ENCODE measurements around the gene ISX. TPM values are rescaled to one million over a fixed set of nuclear protein-coding genes. Genes with fewer than 3 reads are reported as not detected.
"Not testable (repeated sequence)": the region's sequence is repeated elsewhere in the genome, so short reads cannot be mapped to it uniquely, and the experiment has no call there.

Gene ISX
- total RNA-seq, 2 experiments from 2014 or later: not detected

- CTCF ChIA-PET: interaction anchor here (2.2 kb wide), 1 partner anchor 106 kb away, joined by 15 read pairs; no protein-coding TSS in a partner anchor
- no peaks in the 10 kb centered on the region for H3K4me1 Mint-ChIP-seq
- ATAC-seq: no peak
Observed at GRCh38 chr22:35043252-35043933, 22.6 kb upstream of the ISX start.

GRCh38 chr22:35043934-35044319 is 22.0 kb upstream of the ISX start:
- no peak overlapping the region for H3K27ac Mint-ChIP-seq
- ATAC-seq (no peak), DNase-seq (no peak)
- no peaks in the 10 kb centered on the region for H3K9me3 Mint-ChIP-seq (ENCODE audit: low read depth)
- CTCF ChIA-PET: interaction anchor here (2.2 kb wide), 1 partner anchor 106 kb away, joined by 15 read pairs; no protein-coding TSS in a partner anchor
- H3K4me1 Mint-ChIP-seq: no peaks in the 10 kb centered on the region
- no peak overlapping the region for H3K4me3 Mint-ChIP-seq
- no peaks in the 10 kb centered on the region for H3K27me3 Mint-ChIP-seq
- H3K36me3 Mint-ChIP-seq: no peaks in the 10 kb centered on the region

More at GRCh38 chr22:35043252-35043933, 22.6 kb upstream of the ISX start:
- H3K27me3 Mint-ChIP-seq: no peaks in the 10 kb centered on the region
- H3K36me3 Mint-ChIP-seq: no peaks in the 10 kb centered on the region
- no peak overlapping the region for H3K4me3 Mint-ChIP-seq
- no peak for DNase-seq
- H3K9me3 Mint-ChIP-seq (ENCODE audit: low read depth): no peaks in the 10 kb centered on the region
- H3K27ac Mint-ChIP-seq: no peak overlapping the region

GRCh38 chr22:35044607-35045390 is 21.2 kb upstream of the ISX start:
- Mint-ChIP-seq H3K27ac (no peak overlapping the region), H3K36me3 (no peaks in the 10 kb centered on the region), H3K27me3 (no peaks in the 10 kb centered on the region), H3K4me3 (no peak overlapping the region), H3K9me3 (ENCODE audit: low read depth) (no peaks in the 10 kb centered on the region), H3K4me1 (no peaks in the 10 kb centered on the region)
- ATAC-seq (no peak), DNase-seq (no peak)
- CTCF ChIA-PET: interaction anchor here (2.2 kb wide), 1 partner anchor 105 kb away, joined by 15 read pairs; no protein-coding TSS in a partner anchor

GRCh38 chr22:35045451-35045850 is 20.5 kb upstream of the ISX start:
- ATAC-seq (no peak), DNase-seq (no peak)
- CTCF ChIA-PET: no interaction called here

GRCh38 chr22:35046744-35047462 is 19.1 kb upstream of the ISX start:
- H3K27ac Mint-ChIP-seq: no peak overlapping the region
- no peaks in the 10 kb centered on the region for H3K36me3 Mint-ChIP-seq
- DNase-seq (no peak), ATAC-seq (no peak)
- CTCF ChIA-PET: no interaction called here
- H3K4me1 Mint-ChIP-seq: peaks cover 1% of the 10 kb centered on the region
- H3K27me3 Mint-ChIP-seq: no peaks in the 10 kb centered on the region
- H3K4me3 Mint-ChIP-seq: no peak overlapping the region
- H3K9me3 Mint-ChIP-seq (ENCODE audit: low read depth): no peaks in the 10 kb centered on the region

More at GRCh38 chr22:35045451-35045850, 20.5 kb upstream of the ISX start:
- Mint-ChIP-seq H3K27me3 (no peaks in the 10 kb centered on the region), H3K36me3 (no peaks in the 10 kb centered on the region), H3K4me1 (no peaks in the 10 kb centered on the region), H3K27ac (no peak overlapping the region), H3K4me3 (no peak overlapping the region), H3K9me3 (ENCODE audit: low read depth) (no peaks in the 10 kb centered on the region)

- H3K4me3 Mint-ChIP-seq; H3K36me3 Mint-ChIP-seq; CTCF ChIA-PET; H3K9me3 Mint-ChIP-seq (ENCODE audit: low read depth); H3K27ac Mint-ChIP-seq; H3K27me3 Mint-ChIP-seq; DNase-seq; ATAC-seq: not testable (repeated sequence)
- peaks cover 15% of the 10 kb centered on the region for H3K4me1 Mint-ChIP-seq
Observed at GRCh38 chr22:35050038-35050437, 15.9 kb upstream of the ISX start.

- H3K9me3 Mint-ChIP-seq (ENCODE audit: low read depth): no peaks in the 10 kb centered on the region
- H3K27me3 Mint-ChIP-seq: no peaks in the 10 kb centered on the region
- H3K4me3 Mint-ChIP-seq: no peak overlapping the region
- H3K36me3 Mint-ChIP-seq: no peaks in the 10 kb centered on the region
- DNase-seq: no peak
- H3K27ac Mint-ChIP-seq: no peak overlapping the region
- H3K4me1 Mint-ChIP-seq: peaks cover 15% of the 10 kb centered on the region
- CTCF ChIA-PET: no interaction called here
- ATAC-seq: no peak
Observed at GRCh38 chr22:35051013-35051535, 14.9 kb upstream of the ISX start.

- CTCF ChIA-PET: no interaction called here
- Mint-ChIP-seq H3K4me1 (peaks cover 15% of the 10 kb centered on the region), H3K4me3 (no peak overlapping the region), H3K27me3 (no peaks in the 10 kb centered on the region), H3K9me3 (ENCODE audit: low read depth) (no peaks in the 10 kb centered on the region), H3K27ac (no peak overlapping the region), H3K36me3 (no peaks in the 10 kb centered on the region)
- no peak for DNase-seq
- peak; percentile 33 for ATAC-seq
Observed at GRCh38 chr22:35051791-35052190, 14.2 kb upstream of the ISX start.

- CTCF ChIA-PET: interaction anchor here (1.0 kb wide), 1 partner anchor 97 kb away, joined by 3 read pairs; no protein-coding TSS in a partner anchor
- no peak overlapping the region for H3K4me3 Mint-ChIP-seq
- ATAC-seq (no peak), DNase-seq (no peak)
- H3K27me3 Mint-ChIP-seq: no peaks in the 10 kb centered on the region
- peaks cover 15% of the 10 kb centered on the region for H3K4me1 Mint-ChIP-seq
- H3K9me3 Mint-ChIP-seq (ENCODE audit: low read depth): no peaks in the 10 kb centered on the region
- H3K36me3 Mint-ChIP-seq: no peaks in the 10 kb centered on the region
- no peak overlapping the region for H3K27ac Mint-ChIP-seq
Observed at GRCh38 chr22:35053060-35053835, 12.7 kb upstream of the ISX start.

- ATAC-seq (no peak), DNase-seq (no peak)
- H3K36me3 Mint-ChIP-seq: no peaks in the 10 kb centered on the region
- CTCF ChIA-PET: no interaction called here
- H3K27ac Mint-ChIP-seq: peak overlapping the region; percentile 64
- no peak overlapping the region for H3K4me3 Mint-ChIP-seq
- H3K9me3 Mint-ChIP-seq (ENCODE audit: low read depth): no peaks in the 10 kb centered on the region
- peaks cover 15% of the 10 kb centered on the region for H3K4me1 Mint-ChIP-seq
- no peaks in the 10 kb centered on the region for H3K27me3 Mint-ChIP-seq
Observed at GRCh38 chr22:35054064-35054463, 11.9 kb upstream of the ISX start.

GRCh38 chr22:35056486-35056885 is 9.5 kb upstream of the ISX start:
- H3K4me3 Mint-ChIP-seq: no peak overlapping the region
- H3K36me3 Mint-ChIP-seq: no peaks in the 10 kb centered on the region
- no peaks in the 10 kb centered on the region for H3K27me3 Mint-ChIP-seq
- H3K9me3 Mint-ChIP-seq (ENCODE audit: low read depth): peaks cover 2% of the 10 kb centered on the region
- ATAC-seq (no peak), DNase-seq (no peak)
- peaks cover 14% of the 10 kb centered on the region for H3K4me1 Mint-ChIP-seq
- H3K27ac Mint-ChIP-seq: no peak overlapping the region
- CTCF ChIA-PET: no interaction called here

GRCh38 chr22:35057155-35057554 is 8.8 kb upstream of the ISX start:
- Mint-ChIP-seq H3K9me3 (ENCODE audit: low read depth) (peaks cover 2% of the 10 kb centered on the region), H3K36me3 (no peaks in the 10 kb centered on the region), H3K27me3 (no peaks in the 10 kb centered on the region), H3K4me3 (no peak overlapping the region), H3K27ac (no peak overlapping the region), H3K4me1 (peaks cover 14% of the 10 kb centered on the region)
- DNase-seq: no peak
- CTCF ChIA-PET: no interaction called here
- ATAC-seq: no peak

GRCh38 chr22:35059632-35060031 is 6.3 kb upstream of the ISX start:
- H3K9me3 Mint-ChIP-seq (ENCODE audit: low read depth): peaks cover 2% of the 10 kb centered on the region
- peaks cover 3% of the 10 kb centered on the region for H3K4me1 Mint-ChIP-seq
- DNase-seq (no peak), ATAC-seq (no peak)
- H3K36me3 Mint-ChIP-seq: no peaks in the 10 kb centered on the region
- no peaks in the 10 kb centered on the region for H3K27me3 Mint-ChIP-seq
- no peak overlapping the region for H3K27ac Mint-ChIP-seq
- H3K4me3 Mint-ChIP-seq: no peak overlapping the region
- CTCF ChIA-PET: no interaction called here

Data from activated CD8-positive, alpha-beta memory T cell treated with anti-CD3 and anti-CD28 coated beads, Interleukin-2, amount 10 ng/mL, durations not matched to agents 7 days and 5 days (primary cell).